ENCODE results near the gene SNORC.

GRCh38 chr2:232882085-232882484 lies 12.0 kb downstream of the SNORC start:
- TF ChIP-seq PPARA (CRISPR knock-in tag; IDR thresholded peaks at IDR 0.05; ENCODE audit: borderline replicate concordance) (no peak), ZFP30 (CRISPR knock-in tag; IDR thresholded peaks at IDR 0.05) (no peak), ZNF8 (CRISPR knock-in tag; IDR thresholded peaks at IDR 0.05) (no peak), TCF4 (CRISPR knock-in tag; IDR thresholded peaks at IDR 0.05; ENCODE audit: borderline replicate concordance) (no peak)
